Measurements from ENCODE around the gene LYST. TPM values are rescaled to one million over a fixed set of nuclear protein-coding genes. Genes with fewer than 3 reads are reported as not detected.

Gene LYST
- total and polyA plus RNA-seq, 8 donors = 1.7 to 95.6 (median 17.9) TPM

DNA sequence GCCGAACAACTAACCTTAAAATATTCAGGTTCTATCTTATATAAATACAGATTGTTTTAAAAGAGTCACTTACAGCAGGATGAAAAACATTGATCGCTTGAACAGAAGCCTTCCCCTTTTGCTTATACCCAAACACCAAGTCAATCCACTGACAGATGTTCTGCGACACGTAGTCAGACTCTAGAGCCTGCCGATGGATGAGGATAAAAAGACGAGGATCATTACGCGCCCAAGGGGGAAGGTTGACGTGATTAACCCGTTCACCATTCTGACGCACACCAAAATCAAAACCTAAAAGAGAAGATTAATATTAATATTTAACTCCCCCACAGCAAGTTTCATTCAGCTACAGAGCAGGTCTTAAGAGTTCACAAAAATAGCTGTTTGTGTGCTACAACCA is 157.7 kb downstream of the LYST start:
- WGBS, 5 donors = 88 to 92% (median 91%) methylated on average over 11 of the region's 11 CpGs
- DNase-seq = no peak
- Histone ChIP-seq H3K4me3 (no peak overlapping the region), H3K4me1 (no peaks in the 10 kb centered on the region), H3K9me3 (no peaks in the 10 kb centered on the region), H3K36me3 (peaks cover 24 to 88% (median 86%) of the 10 kb centered on the region in 4 donors), H3K27me3 (no peaks in the 10 kb centered on the region), H3K27ac (no peak overlapping the region)
- TF ChIP-seq POLR2AphosphoS5 (IDR thresholded peaks at IDR 0.05) (no peak), POLR2A (IDR thresholded peaks at IDR 0.05) (no peak)
- intact Hi-C loops (cut with DNase I; ENCODE audit: low total_unique reads) = no loop called here

GRCh38 chr1:235708390-235708962 is 158.2 kb downstream of the LYST start:
- TF ChIP-seq POLR2A (IDR thresholded peaks at IDR 0.05) = no peak
- no peak for TF ChIP-seq CTCF (IDR thresholded peaks at IDR 0.05)
- no peak for TF ChIP-seq EP300 (IDR thresholded peaks at IDR 0.05)
- no peak for TF ChIP-seq POLR2AphosphoS5 (IDR thresholded peaks at IDR 0.05)

GRCh38 chr1:235703506-235703905 is 163.2 kb downstream of the LYST start:
- WGBS, 5 donors = 84 to 91% (median 89%) methylated on average over 2 of the region's 2 CpGs
- DNase-seq = no peak
- Histone ChIP-seq H3K27me3 (no peaks in the 10 kb centered on the region), H3K4me1 (no peaks in the 10 kb centered on the region), H3K27ac (no peak overlapping the region), H3K4me3 (no peak overlapping the region), H3K36me3 (peaks cover 40 to 100% (median 96%) of the 10 kb centered on the region in 4 donors), H3K9me3 (no peaks in the 10 kb centered on the region)
- TF ChIP-seq POLR2A (IDR thresholded peaks at IDR 0.05) (no peak), CTCF (IDR thresholded peaks at IDR 0.05) (no peak), POLR2AphosphoS5 (IDR thresholded peaks at IDR 0.05) (no peak), EP300 (IDR thresholded peaks at IDR 0.05) (no peak)
- intact Hi-C loops (cut with DNase I; ENCODE audit: low total_unique reads) = no loop called here

More at GRCh38 chr1:235708390-235708962, 158.2 kb downstream of the LYST start:
- H3K9me3 ChIP-seq = no peaks in the 10 kb centered on the region
- intact Hi-C loops (cut with DNase I; ENCODE audit: low total_unique reads) = no loop called here
- H3K4me3 ChIP-seq = no peak overlapping the region
- DNase-seq = no peak
- 39 to 68% (median 54%) methylated on average over 4 of the region's 4 CpGs for WGBS, 5 donors
- H3K36me3 ChIP-seq = peaks cover 24 to 88% (median 86%) of the 10 kb centered on the region in 4 donors
- no peak overlapping the region for H3K27ac ChIP-seq
- no peaks in the 10 kb centered on the region for H3K4me1 ChIP-seq
- H3K27me3 ChIP-seq = no peaks in the 10 kb centered on the region

- H3K27ac ChIP-seq = no peak overlapping the region
- H3K9me3 ChIP-seq = no peaks in the 10 kb centered on the region
- 82 to 89% (median 87%) methylated on average over 9 of the region's 9 CpGs for WGBS, 5 donors
- H3K36me3 ChIP-seq = peaks cover 31 to 97% (median 93%) of the 10 kb centered on the region in 4 donors
- no peaks in the 10 kb centered on the region for H3K27me3 ChIP-seq
- TF ChIP-seq POLR2A (IDR thresholded peaks at IDR 0.05) = no peak
- TF ChIP-seq POLR2AphosphoS5 (IDR thresholded peaks at IDR 0.05) = no peak
- no peak for TF ChIP-seq EP300 (IDR thresholded peaks at IDR 0.05)
- H3K4me3 ChIP-seq = no peak overlapping the region
- no peak for DNase-seq
- H3K4me1 ChIP-seq = no peaks in the 10 kb centered on the region
- intact Hi-C loops (cut with DNase I; ENCODE audit: low total_unique reads) = no loop called here
These were observed 164.3 kb downstream of the LYST start for GRCh38 chr1:235702412-235702811.

DNA sequence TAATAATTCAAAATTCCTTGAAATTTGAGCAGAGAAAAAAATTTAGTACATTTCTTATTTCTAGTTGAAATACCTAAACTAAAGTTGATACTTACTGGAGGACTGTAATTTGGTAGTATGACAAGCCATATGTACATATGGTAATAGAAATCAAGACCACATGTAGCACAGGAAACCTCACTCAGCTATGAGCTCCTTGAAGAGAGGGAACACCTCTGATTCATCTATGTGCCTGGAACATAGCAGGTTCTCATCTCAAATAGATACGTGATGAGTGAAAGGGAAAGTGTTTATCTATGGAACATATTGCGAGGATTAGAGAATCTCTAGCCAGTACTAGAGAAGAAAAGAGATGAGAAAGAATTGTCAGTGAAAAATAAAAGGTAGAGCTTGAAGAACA is 169.2 kb downstream of the LYST start:
- WGBS, 5 donors = 80 to 93% (median 87%) methylated on average over 2 of the region's 2 CpGs
- TF ChIP-seq CTCF (IDR thresholded peaks at IDR 0.05) (no peak), EP300 (IDR thresholded peaks at IDR 0.05) (no peak), POLR2A (IDR thresholded peaks at IDR 0.05) (no peak), POLR2AphosphoS5 (IDR thresholded peaks at IDR 0.05) (no peak)
- Histone ChIP-seq H3K27ac (no peak overlapping the region), H3K36me3 (peaks cover 17 to 97% (median 94%) of the 10 kb centered on the region in 4 donors), H3K4me3 (no peak overlapping the region), H3K27me3 (no peaks in the 10 kb centered on the region), H3K9me3 (no peaks in the 10 kb centered on the region), H3K4me1 (no peaks in the 10 kb centered on the region)
- intact Hi-C loops (cut with DNase I; ENCODE audit: low total_unique reads) = no loop called here
- no peak for DNase-seq

Data from stomach (tissue), 9 donors.